HG03442 (cell line): Measurements from ENCODE around the gene CACNA1C.
A peak's percentile ranks its signal among the peaks of the same experiment; 100 is the strongest.

Experiments
- ATAC-seq: cut with Tn5 transposase; IDR thresholded peaks from one replicate; pipeline ENCODE4 v1.9.1; 2021; ENCODE audit warnings: mild to moderate bottlenecking, moderate library complexity; ENCODE audit not compliant: unreplicated experiment

Gene CACNA1C

DNA sequence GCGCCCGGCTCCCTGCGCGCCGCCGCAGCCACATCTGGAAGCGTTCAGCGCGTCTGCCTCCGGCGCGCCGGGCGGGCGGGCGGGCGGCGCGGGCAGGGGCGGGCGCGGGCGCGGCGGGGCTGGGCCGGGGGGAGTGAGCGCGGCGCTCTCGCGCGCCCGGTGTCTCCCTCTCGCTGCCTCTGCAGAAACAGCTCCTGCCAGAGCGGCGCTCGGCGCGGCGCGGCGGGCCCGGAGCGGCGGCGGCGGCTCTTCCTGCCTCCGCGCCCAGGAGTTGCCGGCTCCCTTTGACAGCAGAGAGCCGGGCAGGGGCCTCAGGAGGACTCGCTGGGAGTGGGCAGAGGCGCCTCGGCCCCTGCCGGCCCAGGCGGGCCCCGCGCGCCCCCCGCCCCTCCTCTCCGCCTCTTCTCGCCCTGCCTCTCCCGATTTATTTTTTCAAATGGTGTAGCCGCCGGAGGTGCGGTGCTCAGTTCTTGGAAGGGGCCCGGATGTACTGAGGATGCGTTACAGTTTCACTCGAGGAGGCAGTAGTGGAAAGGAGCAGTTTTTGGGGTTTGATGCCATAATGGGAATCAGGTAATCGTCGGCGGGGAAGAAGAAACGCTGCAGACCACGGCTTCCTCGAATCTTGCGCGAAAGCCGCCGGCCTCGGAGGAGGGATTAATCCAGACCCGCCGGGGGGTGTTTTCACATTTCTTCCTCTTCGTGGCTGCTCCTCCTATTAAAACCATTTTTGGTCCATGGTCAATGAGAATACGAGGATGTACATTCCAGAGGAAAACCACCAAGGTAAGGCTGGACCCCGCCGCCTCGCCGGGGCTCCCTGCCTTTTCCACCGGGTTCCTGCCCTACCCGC is at the start of gene CACNA1C:
Gene CACNA1C (plus strand): TSS at position 162 of the 853 bp plus-strand sequence. CDS start 576 bp downstream, at position 738.
- ATAC-seq: no peak

DNA sequence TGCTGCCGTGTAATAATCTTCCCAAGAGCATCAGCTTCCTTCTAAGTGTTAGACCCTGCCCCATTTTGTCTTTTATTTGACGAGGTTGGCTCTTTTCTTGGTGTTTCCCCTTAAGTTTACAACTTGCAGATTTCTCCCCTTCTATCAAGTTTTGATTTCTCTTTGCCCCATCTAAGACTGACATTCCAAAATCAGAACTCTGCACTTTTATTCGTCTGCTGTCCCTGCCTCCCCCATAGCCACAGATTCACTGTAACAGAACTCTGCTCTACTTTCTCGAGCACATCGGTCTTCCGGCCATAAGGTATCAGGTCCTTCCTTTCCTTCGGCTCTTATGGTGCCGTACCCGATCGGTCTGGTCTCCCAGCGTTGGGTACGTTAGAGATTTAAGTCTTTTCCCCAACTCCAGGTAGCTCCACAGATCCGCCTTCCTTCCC is 49.1 kb upstream of the CACNA1C start:
- ATAC-seq: no peak

DNA sequence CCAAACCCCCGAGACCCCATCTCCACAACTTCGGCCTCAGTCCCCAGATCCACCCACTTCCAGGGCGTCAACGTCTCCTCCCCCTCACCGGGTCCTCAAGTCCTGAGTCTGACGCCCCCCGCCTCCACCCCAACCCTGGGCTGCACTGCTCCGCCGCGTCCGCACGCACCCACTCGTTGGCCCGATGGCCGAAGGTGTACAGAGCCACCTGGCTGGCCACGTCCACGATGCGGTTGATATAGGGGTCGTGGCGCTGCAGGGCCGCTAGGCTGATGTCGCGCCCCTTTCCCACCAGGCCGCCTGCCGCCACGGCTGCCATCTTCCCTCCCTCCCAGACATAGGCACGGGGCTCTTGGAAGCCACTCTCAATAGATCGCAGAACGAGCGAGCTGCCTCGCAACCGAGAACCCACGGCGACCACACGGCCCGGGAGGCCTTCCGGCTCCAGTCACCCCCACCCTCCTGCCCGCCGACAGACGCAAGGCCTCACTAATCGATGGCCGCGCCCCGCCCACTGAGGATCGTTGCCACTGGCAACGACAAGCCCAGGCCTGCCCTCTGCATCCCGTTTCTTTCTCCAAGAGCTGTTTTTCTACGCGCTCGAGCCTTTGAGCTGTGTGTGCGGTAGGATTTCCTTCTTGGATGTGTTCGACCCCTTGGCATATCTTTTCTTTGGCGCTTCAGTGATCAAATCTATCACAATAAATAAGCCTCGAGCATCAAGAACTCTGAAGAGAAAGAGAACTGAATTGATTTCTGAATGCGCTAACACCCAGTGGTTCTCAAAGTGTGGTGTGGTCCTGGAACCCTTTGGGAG is 48.5 kb upstream of the CACNA1C start, which contains the start of gene DCP1B:
Gene DCP1B (minus strand): TSS at position 345 of the 817 bp plus-strand sequence. CDS start 26 bp downstream, at position 319.
- peak; percentile 95 for ATAC-seq

DNA sequence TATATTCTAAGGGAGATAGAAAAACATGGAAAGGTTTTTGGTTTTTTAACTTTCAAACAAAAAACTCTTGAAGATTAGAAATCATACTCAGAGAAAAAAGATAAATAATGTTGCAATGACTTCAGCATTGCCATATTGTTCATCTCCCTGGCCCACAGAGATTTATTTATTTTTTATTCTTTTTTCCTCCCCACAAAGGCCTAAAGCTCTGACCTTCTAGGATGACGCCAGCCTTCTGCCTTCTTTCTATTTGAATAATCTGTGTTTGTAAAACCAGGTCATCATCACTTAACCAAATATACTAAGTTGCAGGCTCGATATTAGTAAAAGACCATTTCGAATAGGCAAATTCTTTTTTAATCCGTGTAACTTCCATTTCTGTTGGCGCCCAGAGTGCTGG is 44.1 kb upstream of the CACNA1C start:
- no peak for ATAC-seq

DNA sequence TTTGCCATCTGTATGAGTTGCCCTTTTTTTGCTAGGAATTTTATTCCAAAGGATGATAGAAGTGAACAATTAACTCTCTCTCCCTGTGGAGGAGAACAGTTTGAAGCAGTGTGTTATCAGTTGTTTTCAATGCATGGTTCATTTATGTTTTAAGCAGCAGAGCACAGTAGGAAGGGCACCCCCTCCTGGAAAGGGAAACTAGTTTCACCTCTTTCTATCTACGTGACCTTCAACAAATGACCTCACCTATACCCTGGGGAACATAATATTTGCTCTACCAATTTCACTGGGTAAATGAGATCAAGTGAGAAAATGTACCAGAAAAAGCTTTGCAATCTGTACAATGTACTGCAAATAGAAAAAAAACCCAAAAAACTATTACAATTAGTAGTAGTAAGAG is 43.2 kb upstream of the CACNA1C start:
- ATAC-seq: no peak

DNA sequence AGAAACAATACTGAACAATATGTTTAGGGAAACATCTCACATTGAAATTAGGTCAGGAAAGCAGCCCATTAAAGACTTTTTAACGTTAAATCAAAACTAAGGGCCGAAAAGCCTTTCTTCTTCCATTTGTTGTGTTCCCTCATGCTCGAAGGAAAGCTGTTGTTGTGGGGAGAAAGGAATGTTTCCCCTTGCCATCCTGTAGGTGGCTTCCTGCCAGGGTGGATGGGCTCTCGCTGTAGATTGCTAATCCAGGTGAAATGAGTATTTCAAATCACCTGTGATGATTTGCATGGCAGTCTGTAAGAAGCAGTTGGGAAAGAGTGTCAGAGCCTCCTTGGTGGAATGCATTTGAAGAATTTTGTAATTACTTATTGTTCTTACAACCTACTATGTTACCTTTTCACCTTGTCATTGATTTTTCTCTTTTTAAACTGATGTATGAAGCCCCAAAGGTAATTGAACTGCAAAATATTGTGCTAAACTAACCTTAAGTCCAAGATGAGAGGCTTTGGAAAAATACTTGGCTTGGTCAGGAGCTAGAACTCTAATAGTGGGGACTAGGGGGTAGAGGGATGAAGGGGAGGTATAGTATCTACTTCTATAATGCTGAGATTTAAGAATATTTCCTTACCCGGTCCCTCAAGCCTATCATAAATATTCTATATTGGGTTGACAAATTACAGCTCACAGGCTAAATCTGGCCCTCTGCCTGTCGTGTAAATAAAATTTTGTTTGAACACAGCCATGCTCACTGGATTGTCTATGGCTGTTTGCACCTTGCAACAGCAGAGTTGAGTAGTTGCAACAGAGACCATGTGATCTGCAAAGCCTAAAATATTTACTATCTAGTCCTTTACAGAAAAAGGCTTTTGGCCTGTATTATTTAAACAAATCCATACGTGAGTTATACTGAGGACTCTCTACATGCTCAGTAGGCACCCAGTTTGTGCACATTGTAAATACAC is 40.9 kb upstream of the CACNA1C start:
- ATAC-seq: no peak

DNA sequence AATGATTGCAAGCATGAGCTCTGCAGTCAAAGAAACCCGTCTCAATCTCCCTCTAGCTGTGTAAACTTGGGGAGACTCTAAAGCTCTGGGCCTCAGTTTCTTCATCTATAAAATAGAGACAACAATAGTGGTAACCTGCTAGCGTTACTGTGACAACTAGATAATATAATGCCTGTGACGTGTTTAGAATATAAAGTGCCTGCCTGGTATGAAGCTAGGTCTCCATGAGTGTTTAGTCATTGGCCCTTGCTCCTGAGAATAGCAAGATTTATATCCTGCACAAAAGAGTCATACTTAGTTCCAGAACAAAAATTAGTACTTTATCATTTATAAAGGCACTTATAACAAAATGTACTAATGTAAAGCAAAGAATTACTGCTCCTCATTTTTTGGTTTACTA is 39.7 kb upstream of the CACNA1C start:
- ATAC-seq: no peak

DNA sequence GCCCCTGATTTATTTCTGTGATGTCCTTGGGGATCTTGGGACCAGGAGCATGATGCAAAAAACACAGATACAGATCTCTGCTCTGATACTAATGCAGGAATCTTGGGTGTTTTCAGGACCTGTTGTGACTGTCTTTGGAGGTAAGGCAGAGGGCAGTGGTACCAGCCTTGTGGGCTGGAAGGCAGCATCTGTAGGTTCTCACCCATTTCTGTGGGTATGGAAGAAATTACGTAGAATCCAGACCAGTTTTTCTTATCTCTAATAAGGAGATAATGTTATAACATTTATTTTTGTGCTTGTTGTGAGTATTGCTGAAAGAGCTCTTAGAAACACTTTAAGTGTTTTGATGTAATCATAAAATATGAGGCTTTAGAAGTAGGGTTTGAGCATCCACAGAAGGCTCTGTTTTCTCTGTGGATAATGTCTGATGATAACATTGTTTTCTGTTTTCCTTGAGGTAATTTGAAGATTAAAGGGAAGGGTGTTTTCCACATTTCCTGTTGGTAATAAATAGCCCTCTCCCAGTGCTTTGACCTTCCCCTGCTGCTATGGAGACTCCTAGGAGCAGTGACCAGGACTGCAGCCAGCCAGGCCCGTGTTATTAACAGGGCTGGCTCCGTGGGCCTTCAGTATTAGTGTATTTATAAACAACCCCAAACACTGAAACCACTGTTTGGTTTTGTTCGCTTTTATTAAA is 39.1 kb upstream of the CACNA1C start:
- ATAC-seq: no peak

DNA sequence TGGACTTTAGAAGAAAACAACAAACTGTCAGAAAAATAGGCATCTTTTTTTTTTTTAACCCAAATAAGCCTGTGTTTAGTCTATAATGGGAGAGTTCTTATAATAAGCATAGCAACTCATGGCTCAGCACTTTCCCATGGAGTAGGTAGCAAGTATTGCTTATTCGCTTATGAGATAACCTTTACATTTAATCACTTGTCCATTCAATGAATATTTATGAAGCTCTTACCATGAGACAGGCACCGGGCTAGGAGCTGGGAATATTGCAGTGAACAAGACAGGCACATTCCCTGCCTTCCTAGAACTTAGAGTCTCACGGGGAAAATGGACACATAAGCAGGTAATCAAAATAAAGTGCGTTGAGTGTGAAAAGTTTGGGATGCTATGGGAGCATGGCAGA is 38.6 kb upstream of the CACNA1C start:
- no peak for ATAC-seq

DNA sequence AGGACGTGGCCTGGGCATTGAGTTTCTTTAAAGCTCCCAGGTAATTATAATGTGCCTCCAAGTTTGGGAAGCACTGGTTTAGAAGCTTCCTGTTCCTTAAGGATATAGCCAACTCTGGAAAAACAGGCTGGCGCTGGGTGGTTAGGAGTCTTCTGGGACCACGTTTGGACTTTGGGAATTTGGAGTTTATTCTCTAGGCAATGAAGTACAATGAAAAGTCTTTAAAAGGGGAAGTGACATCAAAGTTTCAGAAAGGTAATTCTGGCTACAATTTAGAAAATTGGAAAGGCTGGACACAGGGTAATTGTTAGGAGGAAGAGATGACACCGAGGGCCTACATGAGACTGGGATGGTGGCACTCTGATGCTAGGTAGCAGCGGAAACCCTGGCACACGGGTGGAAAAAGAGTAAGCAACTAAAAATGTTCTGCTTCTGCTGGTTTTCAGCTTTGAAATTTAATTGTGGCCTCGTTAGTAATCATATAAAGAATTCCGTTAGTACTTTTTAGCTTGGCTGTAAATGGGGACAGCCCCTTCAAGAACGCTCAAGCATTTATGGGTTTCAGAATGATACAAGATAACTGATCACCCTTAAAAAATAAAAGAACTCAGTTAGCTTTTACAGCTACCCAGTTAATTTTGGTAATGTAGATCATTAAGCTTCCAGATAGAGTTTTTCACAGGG is 35.8 kb upstream of the CACNA1C start:
- no peak for ATAC-seq

DNA sequence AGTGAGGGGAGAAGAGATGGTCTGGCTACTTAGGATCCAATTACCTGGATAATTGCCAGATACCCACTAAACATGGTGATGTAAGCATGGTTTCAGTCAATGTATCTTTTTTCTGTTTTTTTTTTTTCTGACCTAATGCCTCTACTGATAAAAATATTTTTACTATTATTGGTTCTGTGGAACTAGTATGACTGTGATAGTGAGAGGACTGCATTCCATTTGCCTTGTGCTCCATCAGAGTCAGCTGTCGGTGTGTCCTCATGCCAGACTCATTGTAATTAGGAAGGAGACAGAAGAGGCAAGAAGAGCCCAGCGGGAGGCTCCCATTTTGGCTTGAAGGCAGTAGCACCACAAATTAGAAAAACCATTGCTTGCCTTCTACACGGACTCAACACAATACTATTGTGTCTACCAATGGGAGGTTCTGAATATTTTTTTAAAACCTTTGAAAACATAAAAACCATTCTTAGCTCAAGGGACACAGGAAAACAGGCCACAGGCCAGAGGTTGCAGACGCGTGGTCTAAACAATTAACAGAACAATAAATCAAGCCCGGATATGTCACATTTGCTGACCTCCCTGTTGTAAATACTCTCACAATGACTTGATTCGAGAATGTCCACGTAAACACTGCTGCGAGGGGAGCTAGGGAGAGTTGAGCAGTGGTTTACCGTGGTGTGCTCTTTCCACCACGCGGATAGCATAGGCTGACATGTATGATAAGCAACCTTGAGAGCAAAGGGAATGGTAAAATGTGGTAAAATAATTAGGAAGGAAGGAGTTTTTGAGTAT is 35.0 kb upstream of the CACNA1C start:
- ATAC-seq: no peak

DNA sequence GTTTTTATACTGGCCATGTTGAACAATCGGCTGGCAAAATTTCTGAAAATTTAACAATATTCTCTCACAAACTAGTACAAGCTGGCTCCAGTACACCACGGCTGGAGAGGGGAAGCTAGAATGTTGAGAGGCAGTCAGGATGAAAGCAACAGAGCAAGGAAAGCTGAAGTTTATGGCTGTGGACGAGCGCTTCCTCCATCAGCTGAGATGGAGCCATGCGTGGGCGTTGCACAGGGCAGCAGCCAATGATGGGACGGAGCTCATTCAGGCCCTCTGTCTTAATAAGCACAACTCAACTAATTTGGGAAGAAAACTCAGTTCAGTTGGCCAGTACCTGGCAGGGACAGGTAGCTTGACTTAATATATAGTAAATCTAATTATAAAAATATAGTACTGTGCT is 34.4 kb upstream of the CACNA1C start:
- ATAC-seq: no peak

DNA sequence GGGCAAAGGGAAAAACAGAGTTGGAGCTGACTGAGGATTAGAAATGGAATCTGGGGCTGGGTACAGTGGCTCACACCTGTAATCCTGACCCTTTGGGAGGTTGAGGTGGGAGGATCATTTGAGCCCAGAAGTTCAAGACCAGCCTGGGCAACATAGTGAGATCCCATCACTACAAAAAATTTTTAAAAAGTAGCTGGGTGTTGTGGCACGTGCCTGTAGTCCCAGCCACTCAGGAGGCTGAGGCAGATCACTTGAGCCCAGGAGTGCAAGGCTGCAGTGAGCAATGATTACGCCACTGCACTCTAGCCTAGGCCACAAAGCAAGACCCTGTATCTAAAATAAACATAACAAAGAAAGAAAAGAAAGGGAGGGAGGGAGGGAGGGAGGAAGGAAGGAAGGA is 33.7 kb upstream of the CACNA1C start:
- ATAC-seq: no peak

DNA sequence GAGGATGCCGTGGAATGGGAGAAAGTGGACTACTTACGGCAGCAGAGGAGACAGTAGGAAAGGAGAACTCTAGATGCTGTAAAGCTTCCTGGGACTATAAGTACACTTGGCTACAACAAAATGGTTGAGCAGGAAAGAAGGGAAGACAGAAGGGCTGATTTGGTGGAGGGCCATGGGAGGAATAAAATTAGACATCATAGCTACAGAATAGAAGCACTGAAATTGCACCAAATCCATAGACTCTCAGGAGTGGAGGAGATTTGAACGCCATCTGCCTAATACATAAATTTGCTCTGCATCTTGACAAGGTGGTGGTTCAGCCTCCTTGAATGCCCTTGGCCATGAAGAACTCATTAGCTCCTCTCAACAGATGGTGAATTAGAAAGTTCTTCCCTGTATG is 32.3 kb upstream of the CACNA1C start:
- no peak for ATAC-seq

DNA sequence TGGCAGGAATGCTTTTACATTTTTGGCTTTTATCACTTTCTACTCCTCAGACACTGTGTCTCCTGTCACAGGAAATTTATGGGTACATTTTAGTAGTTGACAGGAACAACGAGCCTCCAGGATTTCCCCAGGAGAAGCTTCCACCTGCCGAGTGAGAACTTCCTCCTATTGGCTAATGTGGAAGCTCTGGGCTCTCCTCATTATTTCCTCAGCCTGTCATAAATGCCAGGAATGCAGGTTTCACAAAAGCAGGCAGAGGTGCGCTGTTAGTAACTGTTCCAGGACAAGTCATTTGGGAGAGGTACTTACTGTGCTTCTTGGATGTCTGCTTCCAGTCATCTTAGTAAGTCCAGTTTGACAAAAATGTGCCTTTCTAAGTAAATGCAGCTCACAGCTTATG is 29.4 kb upstream of the CACNA1C start:
- ATAC-seq: no peak

DNA sequence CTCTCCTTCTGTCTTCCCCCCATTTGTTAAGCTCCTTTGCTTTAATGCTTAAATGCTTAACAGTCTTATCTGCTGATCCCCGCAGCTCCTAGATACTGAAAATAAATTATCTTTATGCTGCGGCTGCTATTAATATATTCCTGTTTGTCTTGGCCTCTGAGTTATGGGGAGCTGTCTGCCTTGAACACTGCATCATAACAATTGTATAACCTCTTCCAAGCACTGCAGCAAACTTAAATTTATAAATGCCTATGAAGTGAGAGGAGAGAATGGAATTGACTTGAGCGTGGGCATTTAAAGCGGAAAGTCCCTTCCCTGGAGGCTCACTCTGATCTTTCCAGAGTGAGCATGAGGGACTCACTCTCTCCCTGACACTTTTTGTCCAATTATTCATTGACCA is 25.4 kb upstream of the CACNA1C start:
- no peak for ATAC-seq

DNA sequence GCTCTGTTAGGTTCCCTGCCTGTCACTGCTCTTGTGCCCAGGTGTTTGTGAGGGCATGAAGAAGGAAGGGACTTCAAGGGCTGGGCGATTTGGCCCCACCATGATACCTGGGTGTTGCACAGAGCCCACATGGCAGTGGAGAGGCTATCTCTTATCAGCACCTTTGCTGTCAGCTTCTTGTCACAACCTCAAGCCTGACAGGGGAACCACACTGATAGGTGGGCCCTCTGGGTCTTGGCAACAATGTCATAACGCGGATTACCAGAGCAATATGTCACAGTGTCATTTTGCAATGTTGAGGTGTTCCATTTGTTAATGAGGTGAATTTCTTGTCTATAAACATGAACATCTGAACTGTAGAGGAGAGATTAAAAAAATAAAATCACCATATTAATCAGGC is 22.9 kb upstream of the CACNA1C start:
- ATAC-seq: no peak

DNA sequence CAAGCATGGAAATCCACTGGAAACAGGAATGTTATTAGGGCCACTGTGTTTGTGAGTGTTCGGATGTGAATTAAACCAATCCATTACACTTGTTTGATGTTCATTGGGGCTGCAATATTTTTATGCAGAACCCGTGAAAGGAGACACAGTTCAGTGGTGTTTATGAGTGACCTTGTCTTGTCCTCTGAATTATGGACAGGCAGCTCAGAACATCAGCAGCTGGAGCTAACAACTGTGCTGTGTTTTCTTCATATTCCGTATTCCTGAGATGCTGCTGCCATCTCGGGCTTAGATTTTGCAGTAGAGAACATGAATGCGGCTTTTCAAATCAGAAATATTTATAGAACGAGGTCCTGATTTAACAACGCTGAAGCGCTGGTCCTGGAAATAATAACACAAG is 20.3 kb upstream of the CACNA1C start:
- ATAC-seq: no peak
